ENCODE data around the gene TIAM1. TPM values are rescaled to one million over a fixed set of nuclear protein-coding genes. Genes with fewer than 3 reads are reported as not detected.

Gene TIAM1
- total and polyA plus RNA-seq, 11 donors: 0.31 to 9.4 (median 1.1) TPM

GRCh38 chr21:31172328-31172727 is 171.7 kb downstream of the TIAM1 start:
- DNase-seq (no peak), ATAC-seq (peak in 1 of 4 donors; percentile 11)
- Histone ChIP-seq H3K36me3 (no peaks in the 10 kb centered on the region), H3K4me3 (no peak overlapping the region), H3K4me1 (peaks cover 7 to 45% (median 10%) of the 10 kb centered on the region in 12 donors), H3K27ac (no peak overlapping the region), H3K27me3 (no peaks in the 10 kb centered on the region), H3K9me3 (no peaks in the 10 kb centered on the region)
- TF ChIP-seq CTCF (IDR thresholded peaks at IDR 0.05) (no peak), POLR2A (IDR thresholded peaks at IDR 0.05) (no peak)
- intact Hi-C loops (cut with DNase I): no loop called here
- WGBS, 4 donors: 56 to 63% (median 59%) methylated on average over 6 of the region's 6 CpGs

- no peak for DNase-seq
These were observed 179.1 kb downstream of the TIAM1 start for GRCh38 chr21:31164713-31165694.

GRCh38 chr21:31162827-31163226 is 181.2 kb downstream of the TIAM1 start:
- intact Hi-C loops (cut with DNase I): no loop called here
- DNase-seq (no peak), ATAC-seq (peak in 1 of 4 donors; percentile 63)
- Histone ChIP-seq H3K9me3 (no peaks in the 10 kb centered on the region), H3K36me3 (no peaks in the 10 kb centered on the region), H3K27ac (no peak overlapping the region), H3K27me3 (peaks cover 0 to 10% (median 0%) of the 10 kb centered on the region in 9 donors), H3K4me1 (peaks cover 0 to 25% (median 0%) of the 10 kb centered on the region in 12 donors), H3K4me3 (no peak overlapping the region)
- 42 to 48% (median 45%) methylated on average over 4 of the region's 4 CpGs for WGBS, 4 donors
- no peak for TF ChIP-seq CTCF (IDR thresholded peaks at IDR 0.05)
- TF ChIP-seq POLR2A (IDR thresholded peaks at IDR 0.05): no peak

More at GRCh38 chr21:31164713-31165694, 179.1 kb downstream of the TIAM1 start:
- Histone ChIP-seq H3K27me3 (peaks cover 0 to 7% (median 0%) of the 10 kb centered on the region in 9 donors), H3K9me3 (no peaks in the 10 kb centered on the region), H3K4me1 (peaks cover 0 to 11% (median 0%) of the 10 kb centered on the region in 12 donors), H3K27ac (no peak overlapping the region), H3K4me3 (no peak overlapping the region), H3K36me3 (no peaks in the 10 kb centered on the region)
- intact Hi-C loops (cut with DNase I): no loop called here
- WGBS, 4 donors: 85 to 90% (median 89%) methylated on average over 8 of the region's 8 CpGs
- TF ChIP-seq CTCF (IDR thresholded peaks at IDR 0.05): no peak
- TF ChIP-seq POLR2A (IDR thresholded peaks at IDR 0.05): no peak
- no peak for ATAC-seq

- ATAC-seq (no peak), DNase-seq (no peak)
- intact Hi-C loops (cut with DNase I): no loop called here
- TF ChIP-seq CTCF (IDR thresholded peaks at IDR 0.05) (no peak), POLR2A (IDR thresholded peaks at IDR 0.05) (no peak)
- Histone ChIP-seq H3K4me1 (peaks cover 0 to 25% (median 0%) of the 10 kb centered on the region in 12 donors), H3K27me3 (peaks cover 0 to 10% (median 0%) of the 10 kb centered on the region in 9 donors), H3K27ac (no peak overlapping the region), H3K36me3 (no peaks in the 10 kb centered on the region), H3K4me3 (no peak overlapping the region), H3K9me3 (peaks cover 0 to 6% (median under 1%) of the 10 kb centered on the region in 12 donors)
- 87 to 90% (median 88%) methylated on average over 4 of the region's 4 CpGs for WGBS, 4 donors
These were observed 181.9 kb downstream of the TIAM1 start for GRCh38 chr21:31162079-31162699.

Measured in heart left ventricle (tissue), 16 donors.